NCI-H82 (cell line): ENCODE data around the gene FOXP3.
A peak's percentile ranks its signal among the peaks of the same experiment; 100 is the strongest.

Experiments used
- DNase-seq: peaks from one replicate; lab custom pipeline; 2025; lab: John Stamatoyannopoulos, UW

FOXP3 gene

GRCh38 chrX:49249616-49250015, 14.9 kb downstream of the FOXP3 start:
- DNase-seq = no peak

- DNase-seq = no peak
Measured at GRCh38 chrX:49249071-49249470, 15.4 kb downstream of the FOXP3 start.

- DNase-seq = peak; percentile 43
Measured at GRCh38 chrX:49247916-49248811, 16.3 kb downstream of the FOXP3 start.

GRCh38 chrX:49247346-49247745, 17.2 kb downstream of the FOXP3 start:
- DNase-seq = no peak

GRCh38 chrX:49246541-49246940, 18.0 kb downstream of the FOXP3 start:
- no peak for DNase-seq

GRCh38 chrX:49244207-49244606, 20.3 kb downstream of the FOXP3 start:
- DNase-seq = no peak

GRCh38 chrX:49243166-49243565, 21.3 kb downstream of the FOXP3 start:
- no peak for DNase-seq

- DNase-seq = no peak
Measured at GRCh38 chrX:49242545-49243066, 21.9 kb downstream of the FOXP3 start.

GRCh38 chrX:49238735-49239134, 25.8 kb downstream of the FOXP3 start:
- DNase-seq = no peak

- DNase-seq = no peak
Measured at GRCh38 chrX:49237060-49237459, 27.4 kb downstream of the FOXP3 start.

- DNase-seq = peak; percentile 18
Measured at GRCh38 chrX:49233887-49234555, 30.5 kb downstream of the FOXP3 start.

GRCh38 chrX:49233176-49233575, 31.3 kb downstream of the FOXP3 start, which contains the start of gene CACNA1F:
TSS of gene CACNA1F (minus strand) at chrX:49233340. CDS start at chrX:49233309, 31 bp downstream.
- DNase-seq = peak; percentile 94

GRCh38 chrX:49232525-49232924, 32.0 kb downstream of the FOXP3 start:
- no peak for DNase-seq

GRCh38 chrX:49231333-49232000, 33.0 kb downstream of the FOXP3 start:
- DNase-seq = no peak

- no peak for DNase-seq
Measured at GRCh38 chrX:49230500-49231232, 33.8 kb downstream of the FOXP3 start.

- no peak for DNase-seq
Measured at GRCh38 chrX:49228185-49228584, 36.3 kb downstream of the FOXP3 start.

GRCh38 chrX:49227726-49228125, 36.8 kb downstream of the FOXP3 start:
- no peak for DNase-seq

GRCh38 chrX:49226946-49227345, 37.6 kb downstream of the FOXP3 start:
- DNase-seq = no peak

GRCh38 chrX:49225858-49226257, 38.7 kb downstream of the FOXP3 start:
- DNase-seq = no peak

GRCh38 chrX:49221868-49222267, 42.6 kb downstream of the FOXP3 start:
- no peak for DNase-seq

GRCh38 chrX:49220100-49220499, 44.4 kb downstream of the FOXP3 start:
- DNase-seq = no peak
